ENCODE measurements around the gene STK32B. TPM values are rescaled to one million over a fixed set of nuclear protein-coding genes. Genes with fewer than 3 reads are reported as not detected.

Gene STK32B
- total and polyA plus RNA-seq, 2 donors (not counting 1 experiment from before 2014, with no cell fraction given): 0.22 to 0.30 TPM

GRCh38 chr4:5256421-5256820, 205.1 kb downstream of the STK32B start:
- Mint-ChIP-seq H3K4me3 (no peak overlapping the region), H3K4me1 (no peaks in the 10 kb centered on the region), H3K9me3 (ENCODE audit: insufficient read depth) (no peaks in the 10 kb centered on the region), H3K27me3 (peaks cover 8% of the 10 kb centered on the region), H3K27ac (no peak overlapping the region)
- ATAC-seq (ENCODE audit: low read depth) (no peak), DNase-seq (no peak)
- H3K27ac ChIP-seq (ENCODE audit: low read length in 2 of 2): no peak overlapping the region
- H3K4me3 ChIP-seq (ENCODE audit: control extremely low read depth in 1 of 5, extremely low read depth in 1 of 5, insufficient read depth in 1 of 5, low read depth in 2 of 5, low read length in 4 of 5): no peak overlapping the region
- H3K27me3 ChIP-seq (replicated peaks in 1 of 4; ENCODE audit: control extremely low read depth in 1 of 4, control insufficient read depth in 3 of 4, insufficient read depth in 4 of 4, low read length in 3 of 4): no peaks in the 10 kb centered on the region
- WGBS (ENCODE audit: insufficient coverage): 85% methylated on average over 3 of the region's 4 CpGs
- no peaks in the 10 kb centered on the region for H3K79me2 ChIP-seq (ENCODE audit: control insufficient read depth, insufficient read depth, low read length)
- no peaks in the 10 kb centered on the region for H4K20me1 ChIP-seq (ENCODE audit: control insufficient read depth, insufficient read depth, low read length, poor library complexity, severe bottlenecking)
- no peaks in the 10 kb centered on the region for H3K9me3 ChIP-seq (ENCODE audit: control extremely low read depth in 1 of 3, control insufficient read depth in 2 of 3, insufficient read depth in 1 of 3, low read length in 2 of 3)
- H3K4me2 ChIP-seq (replicated peaks; ENCODE audit: low read depth, low read length, poor library complexity, severe bottlenecking): no peak overlapping the region
- no peak for TF ChIP-seq EZH2 (IDR thresholded peaks at IDR 0.05; ENCODE audit: borderline replicate concordance, insufficient read depth, low read depth, low read length, poor library complexity, severe bottlenecking)
- POLR2A ChIA-PET: no interaction called here
- no peak overlapping the region for H2AFZ ChIP-seq (ENCODE audit: insufficient read depth, low read depth, low read length, poor library complexity, severe bottlenecking)
- CTCF ChIA-PET: no interaction called here
- H3K9ac ChIP-seq (ENCODE audit: low read length): no peak overlapping the region
- intact Hi-C loops (cut with micrococcal nuclease): no loop called here
- H3K4me1 ChIP-seq (ENCODE audit: control insufficient read depth in 2 of 2, insufficient read depth in 2 of 2, low read length in 2 of 2): no peaks in the 10 kb centered on the region
- no peaks in the 10 kb centered on the region for H3K36me3 ChIP-seq (replicated peaks in 1 of 2; ENCODE audit: control extremely low read depth in 1 of 2, control insufficient read depth in 1 of 2, extremely low read depth in 1 of 2, insufficient read depth in 2 of 2, low read length in 1 of 2)

GRCh38 chr4:5257086-5257485, 205.8 kb downstream of the STK32B start:
- Mint-ChIP-seq H3K27ac (no peak overlapping the region), H3K4me3 (no peak overlapping the region), H3K27me3 (peaks cover 8% of the 10 kb centered on the region), H3K4me1 (no peaks in the 10 kb centered on the region), H3K9me3 (ENCODE audit: insufficient read depth) (no peaks in the 10 kb centered on the region)
- ATAC-seq (ENCODE audit: low read depth): no peak
- Histone ChIP-seq H2AFZ (ENCODE audit: insufficient read depth, low read depth, low read length, poor library complexity, severe bottlenecking) (no peak overlapping the region), H3K79me2 (ENCODE audit: control insufficient read depth, insufficient read depth, low read length) (no peaks in the 10 kb centered on the region), H3K4me2 (replicated peaks; ENCODE audit: low read depth, low read length, poor library complexity, severe bottlenecking) (no peak overlapping the region), H3K27ac (ENCODE audit: low read length in 2 of 2) (no peak overlapping the region), H3K27me3 (replicated peaks in 1 of 4; ENCODE audit: control extremely low read depth in 1 of 4, control insufficient read depth in 3 of 4, insufficient read depth in 4 of 4, low read length in 3 of 4) (no peaks in the 10 kb centered on the region), H3K4me3 (ENCODE audit: control extremely low read depth in 1 of 5, extremely low read depth in 1 of 5, insufficient read depth in 1 of 5, low read depth in 2 of 5, low read length in 4 of 5) (no peak overlapping the region), H3K4me1 (ENCODE audit: control insufficient read depth in 2 of 2, insufficient read depth in 2 of 2, low read length in 2 of 2) (no peaks in the 10 kb centered on the region), H3K36me3 (replicated peaks in 1 of 2; ENCODE audit: control extremely low read depth in 1 of 2, control insufficient read depth in 1 of 2, extremely low read depth in 1 of 2, insufficient read depth in 2 of 2, low read length in 1 of 2) (no peaks in the 10 kb centered on the region), H3K9me3 (ENCODE audit: control extremely low read depth in 1 of 3, control insufficient read depth in 2 of 3, insufficient read depth in 1 of 3, low read length in 2 of 3) (no peaks in the 10 kb centered on the region), H3K9ac (ENCODE audit: low read length) (no peak overlapping the region), H4K20me1 (ENCODE audit: control insufficient read depth, insufficient read depth, low read length, poor library complexity, severe bottlenecking) (no peaks in the 10 kb centered on the region)
- intact Hi-C loops (cut with micrococcal nuclease): no loop called here
- POLR2A ChIA-PET: no interaction called here
- WGBS (ENCODE audit: insufficient coverage): 90% methylated on average over 2 of the region's 2 CpGs
- CTCF ChIA-PET: no interaction called here
- no peak for TF ChIP-seq EZH2 (IDR thresholded peaks at IDR 0.05; ENCODE audit: borderline replicate concordance, insufficient read depth, low read depth, low read length, poor library complexity, severe bottlenecking)
- TF ChIP-seq CTCF (IDR thresholded peaks at IDR 0.05): no peak
- DNase-seq: no peak
